Activated CD8-positive, alpha-beta T cell treated with anti-CD3 and anti-CD28 coated beads for 36 hours (primary cell): ENCODE results near the gene TICRR. TPM values are rescaled to one million over a fixed set of nuclear protein-coding genes. Genes with fewer than 3 reads are reported as not detected.
A peak's percentile ranks its signal among the peaks of the same experiment; 100 is the strongest.

Source experiments
- ATAC-seq: fragments of 200-7000 bp; cut with Tn5 transposase; one replicate; pipeline ENCODE4 v1.10.0; 2021; ENCODE audit warnings: mild to moderate bottlenecking, moderate library complexity
- CTCF ChIA-PET: fragments of 350-600 bp; sonication (Branson Sonifier 250); formaldehyde crosslinking; loops from one replicate; lab custom pipeline; 2021; ENCODE audit warnings: antibody characterized with exemption; lab: Charles Lee
- POLR2A ChIA-PET: fragments of 350-600 bp; sonication (Branson Sonifier 250); formaldehyde crosslinking; loops from one replicate; lab custom pipeline; 2021; ENCODE audit warnings: antibody characterized with exemption; lab: Charles Lee
- DNase-seq: peaks from one replicate; pipeline ENCODE4 v3.0.0-alpha.2; 2020
- H3K27ac Mint-ChIP-seq: one replicate; pipeline ENCODE4 v1.8.0; 2021; ENCODE audit warnings: mild to moderate bottlenecking, mixed read lengths
- H3K27me3 Mint-ChIP-seq: one replicate; pipeline ENCODE4 v1.8.0; 2021; ENCODE audit warnings: mixed read lengths
- H3K36me3 Mint-ChIP-seq: one replicate; pipeline ENCODE4 v1.8.0; 2021; ENCODE audit warnings: low read depth, mixed read lengths
- H3K4me1 Mint-ChIP-seq: one replicate; pipeline ENCODE4 v1.8.0; 2021; ENCODE audit warnings: low read depth, mixed read lengths
- H3K4me3 Mint-ChIP-seq: one replicate; pipeline ENCODE4 v1.8.0; 2021; ENCODE audit warnings: mild to moderate bottlenecking, moderate library complexity, mixed read lengths
- H3K9me3 Mint-ChIP-seq: one replicate; pipeline ENCODE4 v1.8.0; 2021; ENCODE audit warnings: mixed read lengths
- CTCF ChIP-seq: fragments of 200-600 bp; IDR thresholded peaks from one replicate; pipeline ENCODE4 v1.8.0; 2022; ENCODE audit warnings: antibody characterized with exemption, mild to moderate bottlenecking
- intact Hi-C: fragments of 100-400 bp; cut with micrococcal nuclease; formaldehyde crosslinking; loops from one replicate; pipeline ENCODE4 v1.10.0; 2022
- total RNA-seq, 2 experiments: library from RNA; stranded (reverse); gene quantifications; one replicate each; pipeline ENCODE4 v1.2.3, GENCODE V29; 2021

TICRR gene
- 10 to 100 TPM; 27.0 to 29.2 TPM for total RNA-seq

- intact Hi-C loops: no loop called here
- no peak for TF ChIP-seq CTCF
- Mint-ChIP-seq H3K9me3 (no peaks in the 10 kb centered on the region), H3K4me3 (peak within 1 kb of the TSS; percentile 96), H3K36me3 (peaks cover 36% of the 10 kb centered on the region), H3K27ac (peak within 1 kb of the TSS; percentile 63), H3K27me3 (peaks cover 4% of the 10 kb centered on the region), H3K4me1 (peaks cover 21% of the 10 kb centered on the region)
- peak; percentile 98 for DNase-seq
- CTCF ChIA-PET: interaction anchor here (1.0 to 1.8 kb wide), 2 partner anchors 12 to 17 kb away, joined by 3 to 4 read pairs; no protein-coding TSS in a partner anchor
- POLR2A ChIA-PET: interaction anchor here (0.8 to 1.4 kb wide), 4 partner anchors 16 to 103 kb away, joined by 3 to 4 read pairs (median 4); no protein-coding TSS in a partner anchor
- peak; percentile 97 for ATAC-seq
These were observed at the start of gene TICRR for GRCh38 chr15:89575146-89575655. TICRR (plus strand) TSS chr15:89575469; CDS start chr15:89575587, 118 bp downstream.

GRCh38 chr15:89526181-89526580 lies 49.1 kb upstream of the TICRR start:
- intact Hi-C loops: no loop called here
- CTCF ChIA-PET: interaction anchor here (1.4 kb wide), 1 partner anchor 54 kb away, joined by 4 read pairs; no protein-coding TSS in a partner anchor

GRCh38 chr15:89526601-89527441 lies 48.4 kb upstream of the TICRR start:
- TF ChIP-seq CTCF: no peak
- Mint-ChIP-seq H3K27ac (no peak overlapping the region), H3K36me3 (no peaks in the 10 kb centered on the region), H3K4me1 (no peaks in the 10 kb centered on the region), H3K27me3 (peaks cover 3% of the 10 kb centered on the region), H3K4me3 (no peak overlapping the region), H3K9me3 (no peaks in the 10 kb centered on the region)
- ATAC-seq: no peak
- intact Hi-C loops: no loop called here
- POLR2A ChIA-PET: no interaction called here
- CTCF ChIA-PET: no interaction called here
- DNase-seq: no peak

More at GRCh38 chr15:89526181-89526580, 49.1 kb upstream of the TICRR start:
- H3K9me3 Mint-ChIP-seq: no peaks in the 10 kb centered on the region
- H3K4me1 Mint-ChIP-seq: no peaks in the 10 kb centered on the region
- ATAC-seq (no peak), DNase-seq (no peak)
- POLR2A ChIA-PET: interaction anchor here (0.6 kb wide), 1 partner anchor 247 kb away, joined by 4 read pairs; no protein-coding TSS in a partner anchor
- peaks cover 3% of the 10 kb centered on the region for H3K27me3 Mint-ChIP-seq
- TF ChIP-seq CTCF: no peak
- no peak overlapping the region for H3K27ac Mint-ChIP-seq
- no peaks in the 10 kb centered on the region for H3K36me3 Mint-ChIP-seq
- H3K4me3 Mint-ChIP-seq: no peak overlapping the region

GRCh38 chr15:89528757-89529352 lies 46.4 kb upstream of the TICRR start:
- POLR2A ChIA-PET: no interaction called here
- CTCF ChIA-PET: no interaction called here
- no peaks in the 10 kb centered on the region for H3K4me1 Mint-ChIP-seq
- H3K27me3 Mint-ChIP-seq: peaks cover under 1% of the 10 kb centered on the region
- ATAC-seq (no peak), DNase-seq (no peak)
- H3K27ac Mint-ChIP-seq: no peak overlapping the region
- intact Hi-C loops: no loop called here
- TF ChIP-seq CTCF: no peak
- no peak overlapping the region for H3K4me3 Mint-ChIP-seq
- peaks cover under 1% of the 10 kb centered on the region for H3K9me3 Mint-ChIP-seq
- H3K36me3 Mint-ChIP-seq: no peaks in the 10 kb centered on the region
